Stimulated activated CD8-positive, alpha-beta memory T cell treated with anti-CD3 and anti-CD28 coated beads, Interleukin-4, amount 100 ng/mL, for 1 hour (primary cell): ENCODE results near the gene ZNF860.
"Not testable (repeated sequence)": the region's sequence is repeated elsewhere in the genome, so short reads cannot be mapped to it uniquely, and the experiment has no call there.

Experiments used
- DNase-seq, 2 donors: peaks; one replicate each; pipeline ENCODE4 v3.0.0-alpha.2; 2020; ENCODE audit warnings: low read depth in 2 of 2, low spot score in 1 of 2

The ZNF860 gene

GRCh38 chr3:31960793-31961431, 20.6 kb upstream of the ZNF860 start:
- no peak for DNase-seq

- no peak for DNase-seq
Measured at GRCh38 chr3:31962801-31963205, 18.7 kb upstream of the ZNF860 start.

GRCh38 chr3:31966978-31967591, 14.5 kb upstream of the ZNF860 start:
- DNase-seq, result no peak

GRCh38 chr3:31967592-31967991, 14.0 kb upstream of the ZNF860 start:
- no peak for DNase-seq

GRCh38 chr3:31968369-31968926, 13.1 kb upstream of the ZNF860 start:
- DNase-seq, result no peak

GRCh38 chr3:31968927-31969418, 12.6 kb upstream of the ZNF860 start:
- no peak for DNase-seq

GRCh38 chr3:31971607-31972006, 9.9 kb upstream of the ZNF860 start:
- no peak for DNase-seq

GRCh38 chr3:31973081-31973480, 8.5 kb upstream of the ZNF860 start:
- no peak for DNase-seq

GRCh38 chr3:31973837-31974236, 7.7 kb upstream of the ZNF860 start:
- DNase-seq, result no peak

GRCh38 chr3:31974471-31974870, 7.1 kb upstream of the ZNF860 start:
- no peak for DNase-seq

GRCh38 chr3:31974964-31975363, 6.6 kb upstream of the ZNF860 start:
- no peak for DNase-seq

- DNase-seq, result no peak
Measured at GRCh38 chr3:31976302-31976701, 5.2 kb upstream of the ZNF860 start.

GRCh38 chr3:31977736-31978135, 3.8 kb upstream of the ZNF860 start:
- no peak for DNase-seq

- DNase-seq, result no peak
Measured at GRCh38 chr3:31978553-31978952, 3.0 kb upstream of the ZNF860 start.

GRCh38 chr3:31979001-31979697, 2.4 kb upstream of the ZNF860 start:
- DNase-seq, result no peak

- DNase-seq, result no peak
Measured at GRCh38 chr3:31980530-31981205, 882 bp upstream of the ZNF860 start.

- no peak for DNase-seq
Measured at GRCh38 chr3:31984321-31984720, 2.8 kb downstream of the ZNF860 start.

- no peak for DNase-seq
Measured at GRCh38 chr3:31985831-31986230, 4.3 kb downstream of the ZNF860 start.

GRCh38 chr3:31988271-31988670, 6.7 kb downstream of the ZNF860 start:
- no peak for DNase-seq

GRCh38 chr3:31992995-31993394, 11.4 kb downstream of the ZNF860 start:
- DNase-seq, result not testable (repeated sequence)

GRCh38 chr3:31993843-31994242, 12.3 kb downstream of the ZNF860 start:
- no peak for DNase-seq
